GM23338 (cell line): ENCODE measurements around the gene TPPP3. TPM values are rescaled to one million over a fixed set of nuclear protein-coding genes. Genes with fewer than 3 reads are reported as not detected.
A peak's percentile ranks its signal among the peaks of the same experiment; 100 is the strongest.

ENCODE experiments used
- ATAC-seq: fragments of 200-7000 bp; cut with Tn5 transposase; 3 replicates; pipeline ENCODE4 v1.9.1; 2020
- DNase-seq: peaks from one replicate; pipeline ENCODE4 v3.0.0-alpha.2; 2015; ENCODE audit warnings: low spot score
- H2AFZ ChIP-seq: fragments of 200-600 bp; sonication (generic); 2 replicates; pipeline ENCODE4 v1.8.0; 2016; ENCODE audit warnings: antibody characterized with exemption, mild to moderate bottlenecking, moderate library complexity
- H3F3A ChIP-seq: fragments of 200-600 bp; sonication (generic); replicated peaks from 2 replicates; pipeline ENCODE4 v1.8.0; 2017; ENCODE audit warnings: antibody characterized with exemption, mixed run types, low read depth
- H3K27ac ChIP-seq: fragments of 200-600 bp; sonication (generic); 2 replicates; pipeline ENCODE4 v1.6.1; 2016; ENCODE audit warnings: low read depth
- H3K27me3 ChIP-seq: fragments of 200-600 bp; sonication (generic); 2 replicates; pipeline ENCODE4 v1.8.0; 2016; ENCODE audit warnings: mild to moderate bottlenecking, mixed run types, moderate library complexity; ENCODE audit not compliant: insufficient read depth
- H3K36me3 ChIP-seq: fragments of 200-600 bp; sonication (generic); 2 replicates; pipeline ENCODE4 v1.8.0; 2016; ENCODE audit warnings: mild to moderate bottlenecking; ENCODE audit not compliant: insufficient read depth
- H3K4me1 ChIP-seq: fragments of 200-600 bp; sonication (generic); 2 replicates; pipeline ENCODE4 v1.8.0; 2016; ENCODE audit warnings: mild to moderate bottlenecking, moderate library complexity; ENCODE audit not compliant: insufficient read depth
- H3K4me2 ChIP-seq: fragments of 200-600 bp; sonication (generic); 2 replicates; pipeline ENCODE4 v1.7.1; 2017; ENCODE audit warnings: mixed run types
- H3K4me3 ChIP-seq: fragments of 200-600 bp; sonication (generic); 2 replicates; pipeline ENCODE4 v1.6.1; 2016; ENCODE audit warnings: mixed run types
- H3K79me2 ChIP-seq: fragments of 200-600 bp; sonication (generic); replicated peaks from 2 replicates; pipeline ENCODE4 v1.8.0; 2017; ENCODE audit warnings: mild to moderate bottlenecking; ENCODE audit not compliant: insufficient read depth
- H3K9me2 ChIP-seq: fragments of 200-600 bp; sonication (generic); 2 replicates; pipeline ENCODE4 v1.8.0; 2017; ENCODE audit not compliant: insufficient read depth
- H4K20me1 ChIP-seq: fragments of 200-600 bp; sonication (generic); replicated peaks from 2 replicates; pipeline ENCODE4 v1.8.0; 2017; ENCODE audit warnings: mild to moderate bottlenecking; ENCODE audit not compliant: insufficient read depth
- H3K27ac Mint-ChIP-seq: 2 replicates; pipeline ENCODE4 v1.8.0; 2020; ENCODE audit warnings: inconsistent platforms, mild to moderate bottlenecking, moderate library complexity, mixed read lengths
- H3K27me3 Mint-ChIP-seq: 3 replicates; pipeline ENCODE4 v1.8.0; 2022; ENCODE audit warnings: low read depth, mild to moderate bottlenecking, moderate library complexity, mixed read lengths, inconsistent platforms; ENCODE audit not compliant: insufficient read depth, poor library complexity
- H3K36me3 Mint-ChIP-seq: 3 replicates; pipeline ENCODE4 v1.8.0; 2021; ENCODE audit warnings: low read depth, mild to moderate bottlenecking, inconsistent platforms, moderate library complexity, mixed read lengths
- H3K4me1 Mint-ChIP-seq: 3 replicates; pipeline ENCODE4 v1.8.0; 2020; ENCODE audit warnings: mild to moderate bottlenecking, inconsistent platforms, mixed read lengths
- H3K4me3 Mint-ChIP-seq: 3 replicates; pipeline ENCODE4 v1.8.0; 2021; ENCODE audit warnings: moderate library complexity, mild to moderate bottlenecking, inconsistent platforms, mixed read lengths
- H3K9me3 Mint-ChIP-seq: 3 replicates; pipeline ENCODE4 v1.8.0; 2020; ENCODE audit warnings: moderate library complexity, mild to moderate bottlenecking, inconsistent platforms, mixed read lengths
- CREB1 ChIP-seq: fragments of 250-450 bp; sonication (Bioruptor Pico); IDR thresholded peaks from 2 replicates; pipeline ENCODE4 v1.5.0; 2020; ENCODE audit warnings: low read depth, mild to moderate bottlenecking, moderate library complexity
- CTCF ChIP-seq, 2 experiments: fragments of 200-600 bp in 1 of 2; sonication (generic) in 1 of 2; conservative IDR thresholded peaks; 2 replicates each; pipeline versions ENCODE4 v1.5.1 to v1.6.1; 2016 to 2017; ENCODE audit warnings: antibody characterized with exemption in 2 of 2, low read depth in 2 of 2, mild to moderate bottlenecking in 2 of 2, moderate library complexity in 1 of 2
- ETS1 ChIP-seq: IDR thresholded peaks from 2 replicates; pipeline ENCODE4 v1.6.1; 2016; ENCODE audit warnings: antibody characterized with exemption
- EZH2 ChIP-seq: fragments of 200-600 bp; sonication (generic); IDR thresholded peaks from one replicate; pipeline ENCODE4 v1.8.0; 2017; ENCODE audit warnings: antibody characterized with exemption, mild to moderate bottlenecking, low read depth; ENCODE audit not compliant: unreplicated experiment
- EZH2phosphoT487 ChIP-seq: fragments of 200-600 bp; sonication (generic); IDR thresholded peaks from one replicate; pipeline ENCODE4 v1.8.1; 2018; ENCODE audit warnings: antibody characterized with exemption; ENCODE audit not compliant: unreplicated experiment
- JUNB ChIP-seq: IDR thresholded peaks from one replicate; pipeline ENCODE4 v1.6.1; 2016; ENCODE audit warnings: antibody characterized with exemption; ENCODE audit not compliant: unreplicated experiment
- NANOG ChIP-seq: IDR thresholded peaks from 2 replicates; pipeline ENCODE4 v1.6.1; 2016; ENCODE audit warnings: antibody characterized with exemption, borderline replicate concordance
- POLR2AphosphoS5 ChIP-seq: IDR thresholded peaks from 2 replicates; pipeline ENCODE4 v1.6.1; 2016; ENCODE audit warnings: antibody characterized with exemption, low read depth
- REST ChIP-seq: IDR thresholded peaks from one replicate; pipeline ENCODE4 v1.6.1; 2018; ENCODE audit warnings: antibody characterized with exemption; ENCODE audit not compliant: unreplicated experiment
- STAT1 ChIP-seq: IDR thresholded peaks from one replicate; pipeline ENCODE4 v1.6.1; 2016; ENCODE audit warnings: antibody characterized with exemption; ENCODE audit not compliant: unreplicated experiment
- ZNF114 ChIP-seq: fragments of 250-450 bp; sonication (Bioruptor Pico); IDR thresholded peaks from 2 replicates; pipeline ENCODE4 v1.5.0; 2020; ENCODE audit warnings: mild to moderate bottlenecking, moderate library complexity
- ZNF331 ChIP-seq: fragments of 250-450 bp; sonication (Bioruptor Pico); IDR thresholded peaks from 2 replicates; pipeline ENCODE4 v1.5.0; 2020; ENCODE audit warnings: low read depth, mild to moderate bottlenecking, moderate library complexity
- ZNF462 ChIP-seq: fragments of 250-450 bp; sonication (Bioruptor Pico); IDR thresholded peaks from 2 replicates; pipeline ENCODE4 v1.5.0; 2020; ENCODE audit warnings: mild to moderate bottlenecking, moderate library complexity
- polyA plus RNA-seq: library from polyadenylated mRNA; unstranded; fragments of >200 nt; fragmentation: Nextera tagmentation; extraction: Ambion mirVana; gene quantifications from 2 replicates; pipeline ENCODE4 v1.2.1, GENCODE V29; 2016
- total RNA-seq: library from RNA; depleted of rRNA; stranded (reverse); fragments of >200 nt; shearing (Covaris generic); gene quantifications from 2 replicates; pipeline ENCODE4 v1.2.3, GENCODE V29; 2014

TPPP3 gene
- total and polyA plus RNA-seq, 2 experiments from 2014 or later, result 0.26 to 0.28 TPM

- no peaks in the 10 kb centered on the region for H3K9me2 ChIP-seq
- H3K4me1 Mint-ChIP-seq, result peaks cover 10% of the 10 kb centered on the region
- DNase-seq, result no peak
- H4K20me1 ChIP-seq, result no peaks in the 10 kb centered on the region; the same call in 1 of the 2 replicates
- H3K36me3 ChIP-seq, result peaks cover 2% of the 10 kb centered on the region; the same call in 1 of the 2 replicates
- H3K4me3 Mint-ChIP-seq, result no peak overlapping the region
- no peak overlapping the region for H3K27ac ChIP-seq
- peaks cover 21% of the 10 kb centered on the region for H3K36me3 Mint-ChIP-seq
- H3K4me3 ChIP-seq, result no peak overlapping the region
- no peaks in the 10 kb centered on the region for H3K79me2 ChIP-seq
- no peak overlapping the region for H2AFZ ChIP-seq
- peaks cover 23% of the 10 kb centered on the region for H3K27me3 Mint-ChIP-seq
- H3K27me3 ChIP-seq, result no peaks in the 10 kb centered on the region
- no peak overlapping the region for H3K4me2 ChIP-seq
- H3K4me1 ChIP-seq, result no peaks in the 10 kb centered on the region
- no peaks in the 10 kb centered on the region for H3F3A ChIP-seq
- no peak for TF ChIP-seq POLR2AphosphoS5
- TF ChIP-seq CREB1 (CRISPR knock-in tag), result no peak
- TF ChIP-seq STAT1, result no peak
- TF ChIP-seq REST, result no peak
- no peak for TF ChIP-seq EZH2phosphoT487
- TF ChIP-seq ZNF462 (CRISPR knock-in tag), result no peak
- TF ChIP-seq CTCF (conservative IDR thresholded peaks at IDR 0.05; ENCODE audit: low read depth in 2 of 2), result no peak
- no peak for TF ChIP-seq ETS1
- no peak for TF ChIP-seq ZNF331 (CRISPR knock-in tag)
- no peak for TF ChIP-seq NANOG
- TF ChIP-seq ZNF114, result no peak
- no peak for TF ChIP-seq JUNB
- TF ChIP-seq EZH2, result no peak
- H3K27ac Mint-ChIP-seq, result peak overlapping the region; percentile 45; the same call in 1 of the 2 replicates
- no peaks in the 10 kb centered on the region for H3K9me3 Mint-ChIP-seq
- ATAC-seq, result no peak
These were observed 48.6 kb upstream of the TPPP3 start for GRCh38 chr16:67441907-67442306.
